HFF-Myc (cell line): ENCODE data around the gene PRDM16.

Experiments used
- DNase-seq: peaks from one replicate; pipeline ENCODE4 v3.0.0-alpha.2; 2011; ENCODE audit warnings: low read depth; ENCODE audit errors: extremely low read depth
- H3K4me3 ChIP-seq: replicated peaks from 2 replicates; pipeline ENCODE4 v1.5.1; 2011; ENCODE audit warnings: low read depth, mild to moderate bottlenecking, control low read depth, low read length
- CTCF ChIP-seq: IDR thresholded peaks from 2 replicates; pipeline ENCODE4 v1.5.1; 2012; ENCODE audit warnings: mild to moderate bottlenecking, low read depth, low read length, control low read depth; ENCODE audit errors: missing control alignments

The PRDM16 gene

GRCh38 chr1:3267550-3268270, 198.7 kb downstream of the PRDM16 start:
- TF ChIP-seq CTCF, result no peak
- H3K4me3 ChIP-seq, result no peak overlapping the region
- no peak for DNase-seq

GRCh38 chr1:3268281-3268680, 199.3 kb downstream of the PRDM16 start:
- no peak for TF ChIP-seq CTCF
- H3K4me3 ChIP-seq, result no peak overlapping the region
- DNase-seq, result no peak

GRCh38 chr1:3270403-3271245, 201.6 kb downstream of the PRDM16 start:
- TF ChIP-seq CTCF, result no peak
- no peak for DNase-seq
- no peak overlapping the region for H3K4me3 ChIP-seq

- DNase-seq, result no peak
- no peak for TF ChIP-seq CTCF
- H3K4me3 ChIP-seq, result no peak overlapping the region
Observed at GRCh38 chr1:3271866-3272265, 202.9 kb downstream of the PRDM16 start.

- no peak overlapping the region for H3K4me3 ChIP-seq
- DNase-seq, result no peak
- no peak for TF ChIP-seq CTCF
Observed at GRCh38 chr1:3272321-3273045, 203.5 kb downstream of the PRDM16 start.

GRCh38 chr1:3273447-3273846, 204.4 kb downstream of the PRDM16 start:
- no peak for TF ChIP-seq CTCF
- DNase-seq, result no peak
- no peak overlapping the region for H3K4me3 ChIP-seq
